Erythroblast (primary cell): ENCODE results near the gene SCARB2.

Source experiments
- DNase-seq, 2 experiments: peaks; one replicate each; lab custom pipeline; 2025; lab: John Stamatoyannopoulos, UW
- GATA1 ChIP-seq: IDR thresholded peaks from 2 replicates; pipeline ENCODE4 v1.6.1; 2011; ENCODE audit warnings: low read depth, mild to moderate bottlenecking, control low read depth, low read length, moderate library complexity
- POLR2A ChIP-seq: IDR thresholded peaks from 2 replicates; pipeline ENCODE4 v1.6.1; 2011; ENCODE audit warnings: mild to moderate bottlenecking, low read length

SCARB2 gene

GRCh38 chr4:76177709-76178108, 35.9 kb downstream of the SCARB2 start:
- DNase-seq: no peak
- TF ChIP-seq POLR2A: no peak

GRCh38 chr4:76175336-76175735, 38.3 kb downstream of the SCARB2 start:
- no peak for DNase-seq
- TF ChIP-seq POLR2A (no peak), GATA1 (no peak)

GRCh38 chr4:76174216-76174615, 39.4 kb downstream of the SCARB2 start:
- TF ChIP-seq POLR2A (no peak), GATA1 (no peak)
- DNase-seq: no peak

GRCh38 chr4:76168688-76169087, 44.9 kb downstream of the SCARB2 start:
- no peak for DNase-seq
- TF ChIP-seq GATA1 (no peak), POLR2A (no peak)

GRCh38 chr4:76166480-76166879, 47.1 kb downstream of the SCARB2 start:
- DNase-seq: no peak
- no peak for TF ChIP-seq POLR2A
- TF ChIP-seq GATA1: no peak

- TF ChIP-seq POLR2A (no peak), GATA1 (no peak)
- DNase-seq: no peak
Measured at GRCh38 chr4:76160355-76160754, 53.3 kb downstream of the SCARB2 start.

- no peak for TF ChIP-seq POLR2A
- no peak for TF ChIP-seq GATA1
- DNase-seq: peak in 1 of 2 experiments; percentile 31
Measured at GRCh38 chr4:76156635-76157034, 57.0 kb downstream of the SCARB2 start.

- DNase-seq: no peak
- no peak for TF ChIP-seq GATA1
- no peak for TF ChIP-seq POLR2A
Measured at GRCh38 chr4:76155979-76156378, 57.6 kb downstream of the SCARB2 start.

GRCh38 chr4:76153356-76153755, 60.3 kb downstream of the SCARB2 start:
- DNase-seq: no peak
- TF ChIP-seq POLR2A (no peak), GATA1 (no peak)

GRCh38 chr4:76148142-76148865, 65.3 kb downstream of the SCARB2 start, which contains the start of gene NUP54:
Gene NUP54 (minus strand): TSS chr4:76148397. CDS start chr4:76148374, 23 bp downstream.
- peak; percentile 98 for DNase-seq
- TF ChIP-seq GATA1: no peak
- TF ChIP-seq POLR2A: peak; percentile 95

- no peak for TF ChIP-seq GATA1
- TF ChIP-seq POLR2A: no peak
- DNase-seq: peak; percentile 87 to 89
Measured at GRCh38 chr4:76147454-76148141, 66.0 kb downstream of the SCARB2 start.

- TF ChIP-seq GATA1 (no peak), POLR2A (no peak)
Measured at GRCh38 chr4:76144546-76144945, 69.1 kb downstream of the SCARB2 start.

GRCh38 chr4:76141241-76141640, 72.4 kb downstream of the SCARB2 start:
- DNase-seq: peak in 1 of 2 experiments; percentile 20

More at GRCh38 chr4:76144546-76144945, 69.1 kb downstream of the SCARB2 start:
- DNase-seq: no peak

GRCh38 chr4:76127754-76128153, 85.9 kb downstream of the SCARB2 start:
- no peak for DNase-seq
- TF ChIP-seq GATA1 (no peak), POLR2A (no peak)

More at GRCh38 chr4:76141241-76141640, 72.4 kb downstream of the SCARB2 start:
- no peak for TF ChIP-seq GATA1
- no peak for TF ChIP-seq POLR2A

GRCh38 chr4:76125816-76126215, 87.8 kb downstream of the SCARB2 start:
- no peak for TF ChIP-seq POLR2A
- no peak for TF ChIP-seq GATA1

GRCh38 chr4:76120199-76120598, 93.4 kb downstream of the SCARB2 start:
- DNase-seq: no peak
- no peak for TF ChIP-seq POLR2A

More at GRCh38 chr4:76125816-76126215, 87.8 kb downstream of the SCARB2 start:
- peak in 1 of 2 experiments; percentile 4 for DNase-seq
